ENCODE data around the gene DLEC1.

DNA sequence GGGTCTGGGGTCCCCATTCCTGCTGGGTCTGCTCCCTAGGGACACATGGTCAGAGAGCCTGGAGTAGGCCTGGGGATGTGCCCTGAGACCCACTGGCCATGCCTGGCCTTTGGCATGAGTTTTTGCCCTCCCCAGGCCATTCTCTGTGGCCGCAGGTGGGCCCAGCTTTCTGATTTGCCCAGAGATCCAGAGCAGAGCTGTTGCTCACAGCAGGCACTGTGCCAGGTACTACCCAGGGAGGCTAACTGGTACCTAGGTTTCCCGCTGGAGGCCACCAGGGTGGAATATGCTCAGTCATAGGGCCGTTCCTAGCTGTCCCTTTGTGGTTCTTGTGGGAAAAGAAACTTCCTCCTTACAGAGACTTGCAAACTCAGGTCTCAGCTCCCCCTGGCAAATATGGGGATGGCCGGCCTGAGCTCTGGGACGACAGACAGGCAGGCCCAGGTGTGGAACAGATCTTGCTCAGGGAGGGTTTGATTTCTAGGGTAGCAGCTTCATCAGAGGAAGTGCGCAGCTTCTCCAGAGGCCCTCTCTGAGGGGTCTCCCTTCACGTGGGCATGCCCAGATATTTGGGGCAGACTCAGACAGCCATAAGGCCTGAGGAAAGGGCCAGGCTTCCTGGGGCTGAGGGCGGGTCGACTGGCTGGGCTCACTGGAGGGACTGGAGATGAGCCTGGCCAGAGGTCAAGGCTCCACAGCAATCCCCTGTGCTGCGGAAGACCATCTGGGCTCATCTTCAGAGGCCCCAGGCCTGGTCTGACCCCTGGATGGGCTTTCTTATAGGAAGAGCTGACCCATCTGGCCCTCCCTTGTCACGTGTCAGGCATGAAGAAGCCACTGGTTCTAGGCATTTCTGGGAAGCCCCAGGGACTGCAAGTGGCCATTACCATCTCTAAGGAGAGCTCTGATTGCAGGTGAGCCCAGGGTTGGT, 69.9 kb downstream of the DLEC1 start:
- TF ChIP-seq, protein P1, sequence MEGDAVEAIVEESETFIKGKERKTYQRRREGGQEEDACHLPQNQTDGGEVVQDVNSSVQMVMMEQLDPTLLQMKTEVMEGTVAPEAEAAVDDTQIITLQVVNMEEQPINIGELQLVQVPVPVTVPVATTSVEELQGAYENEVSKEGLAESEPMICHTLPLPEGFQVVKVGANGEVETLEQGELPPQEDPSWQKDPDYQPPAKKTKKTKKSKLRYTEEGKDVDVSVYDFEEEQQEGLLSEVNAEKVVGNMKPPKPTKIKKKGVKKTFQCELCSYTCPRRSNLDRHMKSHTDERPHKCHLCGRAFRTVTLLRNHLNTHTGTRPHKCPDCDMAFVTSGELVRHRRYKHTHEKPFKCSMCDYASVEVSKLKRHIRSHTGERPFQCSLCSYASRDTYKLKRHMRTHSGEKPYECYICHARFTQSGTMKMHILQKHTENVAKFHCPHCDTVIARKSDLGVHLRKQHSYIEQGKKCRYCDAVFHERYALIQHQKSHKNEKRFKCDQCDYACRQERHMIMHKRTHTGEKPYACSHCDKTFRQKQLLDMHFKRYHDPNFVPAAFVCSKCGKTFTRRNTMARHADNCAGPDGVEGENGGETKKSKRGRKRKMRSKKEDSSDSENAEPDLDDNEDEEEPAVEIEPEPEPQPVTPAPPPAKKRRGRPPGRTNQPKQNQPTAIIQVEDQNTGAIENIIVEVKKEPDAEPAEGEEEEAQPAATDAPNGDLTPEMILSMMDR (IDR thresholded peaks at IDR 0.05): no peak
- no peak for TF ChIP-seq POLR2A (IDR thresholded peaks at IDR 0.05)
